T-cell (primary cell): ENCODE data around the gene CFAP299. TPM values are rescaled to one million over a fixed set of nuclear protein-coding genes. Genes with fewer than 3 reads are reported as not detected.
"Not testable (repeated sequence)": the region's sequence is repeated elsewhere in the genome, so short reads cannot be mapped to it uniquely, and the experiment has no call there.

ENCODE experiments used
- ATAC-seq, 4 experiments: fragments of 200-7000 bp in 3 of 4; fragments of 150-1000 bp in 1 of 4; cut with Tn5 transposase; replicated peaks in 1 of 4; 1 replicate in 3 of 4; 2 replicates in 1 of 4; pipeline ENCODE4 v1.10.0; 2021; ENCODE audit warnings: moderate library complexity in 3 of 4, mild to moderate bottlenecking in 2 of 4, moderate number of reproducible peaks in 1 of 4
- CTCF ChIA-PET, 2 donors: fragments of 300-600 bp; sonication (Branson Sonifier 250); formaldehyde crosslinking; loops; one replicate each; lab custom pipeline; 2022; ENCODE audit warnings: antibody characterized with exemption in 2 of 2; lab: Charles Lee
- POLR2A ChIA-PET, 2 donors: fragments of 300-600 bp; sonication (Branson Sonifier 250); formaldehyde crosslinking; loops; one replicate each; lab custom pipeline; 2022; ENCODE audit warnings: antibody characterized with exemption in 2 of 2; lab: Charles Lee
- DNase-seq, 35 experiments: peaks; one replicate each; pipeline versions ENCODE4 v3.0.0 to v3.0.0-alpha.2; 2013 to 2023
- H3K27ac ChIP-seq: one replicate; pipeline ENCODE4 v1.5.1; 2013; ENCODE audit warnings: low read length
- H3K27me3 ChIP-seq, 2 experiments: replicated peaks in 1 of 2; 1 replicate in 1 of 2; 2 replicates in 1 of 2; pipeline versions ENCODE4 v1.6.1 to v1.7.0; 2013; ENCODE audit warnings: low read length in 1 of 2, mixed read lengths in 1 of 2; ENCODE audit not compliant: control insufficient read depth in 2 of 2, insufficient read depth in 2 of 2; ENCODE audit errors: extremely low read depth in 1 of 2
- H3K36me3 ChIP-seq, 2 donors: 1 replicate in 1 of 2; 2 replicates in 1 of 2; pipeline versions ENCODE4 v1.6.1 to v1.7.0; 2013; ENCODE audit warnings: low read length in 1 of 2; ENCODE audit not compliant: control insufficient read depth in 2 of 2, insufficient read depth in 1 of 2; ENCODE audit errors: extremely low read depth in 1 of 2
- H3K4me1 ChIP-seq, 2 experiments: 1 replicate in 1 of 2; 2 replicates in 1 of 2; pipeline versions ENCODE4 v1.6.1 to v1.7.0; 2013; ENCODE audit warnings: low read length in 2 of 2, mixed read lengths in 1 of 2; ENCODE audit not compliant: insufficient read depth in 2 of 2, control insufficient read depth in 1 of 2; ENCODE audit errors: extremely low read depth in 1 of 2
- H3K4me3 ChIP-seq, 2 donors: 1 replicate in 1 of 2; 2 replicates in 1 of 2; pipeline versions ENCODE4 v1.5.1 to v1.7.0; 2013; ENCODE audit warnings: mild to moderate bottlenecking in 2 of 2, low read length in 1 of 2, moderate library complexity in 1 of 2; ENCODE audit not compliant: control insufficient read depth in 1 of 2; ENCODE audit errors: extremely low read depth in 1 of 2
- H3K9me3 ChIP-seq: 2 replicates; pipeline ENCODE4 v1.7.0; 2013
- H3K27ac Mint-ChIP-seq, 2 donors: one replicate each; pipeline ENCODE4 v1.8.0; 2020 to 2021; ENCODE audit warnings: mild to moderate bottlenecking in 2 of 2, mixed read lengths in 2 of 2
- H3K27me3 Mint-ChIP-seq, 2 donors: one replicate each; pipeline ENCODE4 v1.8.0; 2021 to 2022; ENCODE audit warnings: mixed read lengths in 2 of 2
- H3K36me3 Mint-ChIP-seq: one replicate; pipeline ENCODE4 v1.8.0; 2021; ENCODE audit warnings: mixed read lengths
- H3K4me1 Mint-ChIP-seq, 3 donors: one replicate each; pipeline ENCODE4 v1.8.0; 2020 to 2022; ENCODE audit warnings: mixed read lengths in 3 of 3, mild to moderate bottlenecking in 1 of 3
- H3K4me3 Mint-ChIP-seq, 3 donors: one replicate each; pipeline ENCODE4 v1.8.0; 2020 to 2022; ENCODE audit warnings: mild to moderate bottlenecking in 3 of 3, mixed read lengths in 3 of 3, moderate library complexity in 3 of 3
- H3K9me3 Mint-ChIP-seq, 3 donors: one replicate each; pipeline ENCODE4 v1.8.0; 2020 to 2022; ENCODE audit warnings: mixed read lengths in 3 of 3
- whole genome bisulfite sequencing: methylation state at CpG from one replicate; pipeline ENCODE4 v1.1.5; 2013; ENCODE audit warnings: missing lambda C conversion rate; ENCODE audit not compliant: insufficient coverage; 5-methylcytosine and 5-hydroxymethylcytosine counted together
- total RNA-seq, 35 experiments: library from RNA in 6 of 35; stranded (reverse) in 6 of 35; fragments of 120-200 nt in 1 of 35; gene quantifications; one replicate each; pipeline versions ENCODE4 v1.2.1 to v1.2.4 and lab custom pipeline; 2013 to 2026

The CFAP299 gene
- total RNA-seq, 5 donors from 2014 or later (not counting 1 experiment from before 2014, with no cell fraction given), result 0.35 TPM; not detected in 4

DNA sequence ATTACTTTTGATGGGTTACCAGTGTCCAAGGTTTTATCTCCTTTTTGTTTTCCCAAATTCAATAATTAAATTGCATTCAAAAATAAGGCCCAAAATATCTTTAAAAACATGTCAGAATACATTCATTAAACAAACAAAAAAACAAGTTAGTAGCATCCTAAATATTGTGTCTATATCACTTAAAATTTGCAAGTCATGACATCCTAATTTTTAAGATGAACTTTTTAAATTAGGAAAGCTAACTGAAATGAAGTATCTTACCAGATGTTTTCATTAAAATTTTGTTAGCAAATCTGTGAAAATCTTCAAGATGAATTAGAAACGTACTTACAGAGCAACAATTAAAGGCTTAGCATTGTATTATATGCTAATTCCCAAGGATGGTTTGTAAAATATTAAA lies 962 bp upstream of the CFAP299 start:
- Histone ChIP-seq H3K27me3 (peaks cover 0 to 14% of the 10 kb centered on the region in 2 experiments), H3K4me3 (no peak overlapping the region), H3K9me3 (no peaks in the 10 kb centered on the region), H3K27ac (no peak overlapping the region), H3K36me3 (no peaks in the 10 kb centered on the region), H3K4me1 (peaks cover 2 to 12% of the 10 kb centered on the region in 2 experiments)
- H3K27ac Mint-ChIP-seq, result no peak overlapping the region
- peaks cover 5 to 34% of the 10 kb centered on the region in 2 donors for H3K27me3 Mint-ChIP-seq
- DNase-seq (no peak), ATAC-seq (no peak)
- H3K36me3 Mint-ChIP-seq, result no peaks in the 10 kb centered on the region
- POLR2A ChIA-PET, result no interaction called here
- no CpG with 5 or more reads among the region's 1 CpG for WGBS
- H3K4me3 Mint-ChIP-seq, result no peak overlapping the region
- CTCF ChIA-PET, result interaction anchor here in 1 of 2 donors (0.6 kb wide), 1 partner anchor 8 kb away, joined by 3 read pairs; no protein-coding TSS in a partner anchor
- peaks cover 8 to 15% (median 14%) of the 10 kb centered on the region in 3 donors for H3K4me1 Mint-ChIP-seq
- no peaks in the 10 kb centered on the region for H3K9me3 Mint-ChIP-seq

GRCh38 chr4:80335226-80335553 lies 340 bp upstream of the CFAP299 start:
- peaks cover 8 to 15% (median 14%) of the 10 kb centered on the region in 3 donors for H3K4me1 Mint-ChIP-seq
- CTCF ChIA-PET, result interaction anchor here in 1 of 2 donors (0.6 kb wide), 1 partner anchor 9 kb away, joined by 3 read pairs; no protein-coding TSS in a partner anchor
- DNase-seq (no peak), ATAC-seq (no peak)
- Histone ChIP-seq H3K27ac (no peak overlapping the region), H3K36me3 (no peaks in the 10 kb centered on the region), H3K4me3 (peak overlapping the region; percentile 51 to 93), H3K27me3 (peaks cover 0 to 15% of the 10 kb centered on the region in 2 experiments), H3K4me1 (peaks cover 2 to 12% of the 10 kb centered on the region in 2 experiments), H3K9me3 (no peaks in the 10 kb centered on the region)
- H3K4me3 Mint-ChIP-seq, result peak overlapping the region; percentile 75 to 89 (median 80)
- 4% methylated on average over 2 of the region's 3 CpGs for whole genome bisulfite sequencing
- H3K27me3 Mint-ChIP-seq, result peaks cover 5 to 34% of the 10 kb centered on the region in 2 donors
- no peaks in the 10 kb centered on the region for H3K36me3 Mint-ChIP-seq
- POLR2A ChIA-PET, result interaction anchor here in 1 of 2 donors (0.7 kb wide), 1 partner anchor 451 kb away, joined by 3 read pairs; no protein-coding TSS in a partner anchor
- H3K9me3 Mint-ChIP-seq, result no peaks in the 10 kb centered on the region
- no peak overlapping the region for H3K27ac Mint-ChIP-seq

DNA sequence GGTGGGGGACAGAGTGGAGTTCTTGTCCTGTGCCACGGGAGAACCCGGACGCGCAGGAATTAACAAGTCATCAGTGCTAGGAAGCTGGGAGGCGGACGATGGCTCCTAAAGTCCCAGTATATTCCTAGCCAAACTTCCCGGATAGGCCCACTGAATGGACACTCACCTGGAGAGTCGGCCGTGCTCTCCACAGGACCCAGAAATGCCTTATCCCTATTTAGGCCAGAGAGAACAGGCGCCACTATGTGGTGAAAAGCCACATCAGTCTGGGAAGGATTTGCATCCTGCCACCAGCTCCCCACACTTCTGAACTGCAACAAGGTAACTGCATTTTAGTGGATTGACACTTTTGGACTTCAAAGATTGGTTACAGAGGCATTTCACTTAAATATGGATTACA lies 1.1 kb downstream of the CFAP299 start:
- H3K36me3 ChIP-seq, result no peaks in the 10 kb centered on the region
- H3K27ac Mint-ChIP-seq, result no peak overlapping the region
- WGBS, result 54% methylated on average over 8 of the region's 10 CpGs
- H3K9me3 Mint-ChIP-seq, result peaks cover under 1 to 3% (median under 1%) of the 10 kb centered on the region in 3 donors
- peak overlapping the region; percentile 75 to 89 (median 80) for H3K4me3 Mint-ChIP-seq
- peaks cover 8 to 15% (median 14%) of the 10 kb centered on the region in 3 donors for H3K4me1 Mint-ChIP-seq
- peaks cover 2 to 12% of the 10 kb centered on the region in 2 experiments for H3K4me1 ChIP-seq
- DNase-seq (no peak), ATAC-seq (no peak)
- H3K27me3 ChIP-seq, result peaks cover 0 to 20% of the 10 kb centered on the region in 2 experiments
- H3K9me3 ChIP-seq, result no peaks in the 10 kb centered on the region
- H3K27ac ChIP-seq, result no peak overlapping the region
- no peak overlapping the region for H3K4me3 ChIP-seq
- ChIA-PET CTCF (interaction anchor here in 1 of 2 donors (0.7 kb wide), 1 partner anchor 1284 kb away, joined by 4 read pairs; no protein-coding TSS in a partner anchor), POLR2A (no interaction called here)
- no peaks in the 10 kb centered on the region for H3K36me3 Mint-ChIP-seq
- H3K27me3 Mint-ChIP-seq, result peaks cover 5 to 34% of the 10 kb centered on the region in 2 donors

DNA sequence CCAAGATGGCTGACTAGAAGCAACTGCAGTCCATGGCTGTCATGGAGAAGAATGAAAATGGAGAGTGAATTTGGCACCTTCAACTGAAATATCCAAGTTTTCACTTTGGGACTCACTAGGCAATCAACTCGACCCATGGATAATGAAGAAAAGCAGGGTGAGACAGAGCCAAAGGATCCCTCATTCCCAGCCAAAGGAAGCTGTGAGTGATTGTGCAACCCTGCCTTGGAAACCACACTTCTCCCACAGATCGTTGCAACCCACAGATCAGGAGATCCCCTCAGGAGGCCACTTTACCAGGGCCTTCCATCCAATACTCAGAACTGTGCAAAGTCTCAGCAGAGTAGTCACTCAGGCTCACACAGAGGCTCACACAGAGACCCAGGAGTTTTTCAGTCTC lies 4.5 kb downstream of the CFAP299 start:
- CTCF ChIA-PET, result no interaction called here
- Histone ChIP-seq H3K36me3 (no peaks in the 10 kb centered on the region), H3K27me3 (peaks cover 0 to 20% of the 10 kb centered on the region in 2 experiments), H3K4me3 (no peak overlapping the region), H3K9me3 (peaks cover 2% of the 10 kb centered on the region), H3K4me1 (peaks cover 10 to 12% of the 10 kb centered on the region in 2 experiments), H3K27ac (no peak overlapping the region)
- Mint-ChIP-seq H3K27ac (no peak overlapping the region), H3K27me3 (peaks cover 5 to 29% of the 10 kb centered on the region in 2 donors), H3K4me1 (peaks cover 22 to 28% (median 27%) of the 10 kb centered on the region in 3 donors), H3K36me3 (no peaks in the 10 kb centered on the region), H3K9me3 (peaks cover 8 to 23% (median 18%) of the 10 kb centered on the region in 3 donors), H3K4me3 (no peak overlapping the region)
- ATAC-seq (no peak), DNase-seq (no peak)
- POLR2A ChIA-PET, result no interaction called here
- 40% methylated on average over 1 of the region's 2 CpGs for WGBS

- CTCF ChIA-PET, POLR2A ChIA-PET, H3K9me3 ChIP-seq, H3K36me3 Mint-ChIP-seq, H3K36me3 ChIP-seq, H3K27me3 ChIP-seq, ATAC-seq, H3K4me1 ChIP-seq, H3K27ac ChIP-seq, H3K4me3 ChIP-seq, H3K27ac Mint-ChIP-seq, H3K4me3 Mint-ChIP-seq, DNase-seq: not testable (repeated sequence)
- Mint-ChIP-seq H3K27me3 (peaks cover 10 to 27% of the 10 kb centered on the region in 2 donors), H3K4me1 (peaks cover 13 to 14% (median 14%) of the 10 kb centered on the region in 3 donors), H3K9me3 (peaks cover 8 to 23% (median 18%) of the 10 kb centered on the region in 3 donors)
Observed at GRCh38 chr4:80342684-80343083, 7.2 kb downstream of the CFAP299 start.

DNA sequence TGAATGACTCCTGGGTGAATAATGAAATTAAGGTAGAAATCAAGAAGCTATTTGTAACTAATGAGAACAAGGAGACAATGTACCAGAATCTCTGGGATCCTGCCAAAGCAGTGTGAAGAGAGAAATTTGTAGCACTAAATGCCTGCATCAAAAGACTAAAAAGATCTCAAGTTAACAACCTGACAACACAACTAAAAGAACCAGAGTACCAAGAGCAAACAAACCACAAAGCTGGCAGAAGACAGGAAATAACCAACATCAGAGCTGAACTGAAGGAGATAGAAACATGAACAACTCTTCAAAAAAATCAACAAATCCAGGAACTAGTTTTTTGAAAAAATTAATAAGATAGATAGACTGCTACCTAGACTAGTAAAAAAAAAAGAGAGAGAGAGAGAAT lies 8.4 kb downstream of the CFAP299 start:
- no peaks in the 10 kb centered on the region for H3K36me3 Mint-ChIP-seq
- peaks cover 0 to 7% of the 10 kb centered on the region in 2 experiments for H3K27me3 ChIP-seq
- ChIA-PET CTCF (interaction anchor here (0.7 to 0.9 kb wide), 2 partner anchors 11 to 50 kb away, joined by 3 to 5 read pairs; no protein-coding TSS in a partner anchor), POLR2A (no interaction called here)
- peaks cover 0 to 8% of the 10 kb centered on the region in 2 experiments for H3K4me1 ChIP-seq
- H3K9me3 ChIP-seq, result peaks cover 2% of the 10 kb centered on the region
- DNase-seq (no peak), ATAC-seq (peak; percentile 37 to 83 (median 49))
- peak overlapping the region; percentile 50 to 60 for H3K27ac Mint-ChIP-seq
- peaks cover 13 to 14% (median 14%) of the 10 kb centered on the region in 3 donors for H3K4me1 Mint-ChIP-seq
- H3K4me3 Mint-ChIP-seq, result peak overlapping the region in 1 of 3 donors; percentile 35
- H3K27ac ChIP-seq, result no peak overlapping the region
- H3K9me3 Mint-ChIP-seq, result peaks cover 8 to 23% (median 18%) of the 10 kb centered on the region in 3 donors
- H3K4me3 ChIP-seq, result no peak overlapping the region
- peaks cover 16 to 30% of the 10 kb centered on the region in 2 donors for H3K27me3 Mint-ChIP-seq
- no peaks in the 10 kb centered on the region for H3K36me3 ChIP-seq
